HG03520 (cell line): Measurements from ENCODE around the gene ARHGEF33.
A peak's percentile ranks its signal among the peaks of the same experiment; 100 is the strongest.

Experiments
- ATAC-seq: cut with Tn5 transposase; IDR thresholded peaks from one replicate; pipeline ENCODE4 v1.9.1; 2021; ENCODE audit warnings: mild to moderate bottlenecking, moderate library complexity; ENCODE audit not compliant: unreplicated experiment

ARHGEF33 gene

DNA sequence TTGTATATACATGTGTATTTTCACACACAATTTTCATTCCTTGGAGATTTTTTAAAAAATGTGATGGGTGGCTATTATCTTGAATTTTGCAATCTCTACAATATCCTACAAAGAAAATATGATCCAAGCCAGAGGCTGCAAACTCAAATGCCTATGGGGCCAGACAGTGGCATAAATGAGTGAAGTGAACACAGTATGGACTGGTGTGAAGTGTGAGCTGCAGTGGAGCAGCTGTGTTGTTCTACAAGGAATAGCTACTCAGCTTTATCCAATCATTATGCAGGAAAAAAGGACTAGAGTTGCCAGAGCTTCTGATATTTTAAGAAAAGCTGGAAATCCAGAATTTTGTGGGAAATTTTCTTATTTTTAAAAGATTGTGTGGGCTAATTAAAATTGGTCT, 62.1 kb downstream of the ARHGEF33 start:
- ATAC-seq: no peak

DNA sequence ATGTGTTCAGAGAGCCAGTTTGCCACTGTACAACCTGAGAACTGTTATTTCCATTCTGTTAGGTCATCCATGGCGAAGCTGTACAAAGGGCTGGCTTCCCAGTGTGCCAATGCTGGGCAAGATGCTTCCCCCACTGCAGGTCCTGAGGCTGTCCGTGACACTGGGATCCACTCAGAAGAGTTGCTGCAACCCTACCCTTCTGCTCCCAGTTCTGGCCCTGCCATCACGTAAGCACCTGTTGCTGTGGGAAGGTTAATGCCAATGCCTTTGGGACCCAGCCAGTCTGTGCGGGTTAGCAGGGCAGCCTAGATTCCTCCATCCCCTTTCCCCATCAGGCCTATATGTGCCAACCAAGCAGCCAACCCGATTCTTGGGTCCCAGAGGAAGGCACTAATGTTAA, 68.3 kb downstream of the ARHGEF33 start:
- no peak for ATAC-seq

DNA sequence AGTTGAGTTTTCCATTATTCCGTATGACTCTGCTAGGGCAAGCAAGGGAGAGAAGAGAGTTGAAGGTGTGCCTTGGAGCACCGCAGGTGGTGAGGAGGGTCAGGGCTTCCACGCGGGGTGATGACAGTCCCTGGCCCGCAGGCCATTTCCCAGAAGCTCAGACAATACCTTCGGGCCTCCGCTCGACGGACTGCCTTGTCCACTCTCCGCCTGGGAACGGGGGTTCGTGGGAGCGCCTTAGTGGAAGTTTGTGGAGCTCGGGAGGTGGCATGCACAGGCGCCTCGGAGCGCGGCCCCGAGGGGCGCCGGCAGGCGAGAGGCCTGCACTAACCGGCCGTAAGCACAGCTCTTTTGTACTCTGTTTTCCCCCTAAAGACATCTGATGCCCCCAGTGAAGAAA, 69.8 kb downstream of the ARHGEF33 start:
- ATAC-seq: no peak

DNA sequence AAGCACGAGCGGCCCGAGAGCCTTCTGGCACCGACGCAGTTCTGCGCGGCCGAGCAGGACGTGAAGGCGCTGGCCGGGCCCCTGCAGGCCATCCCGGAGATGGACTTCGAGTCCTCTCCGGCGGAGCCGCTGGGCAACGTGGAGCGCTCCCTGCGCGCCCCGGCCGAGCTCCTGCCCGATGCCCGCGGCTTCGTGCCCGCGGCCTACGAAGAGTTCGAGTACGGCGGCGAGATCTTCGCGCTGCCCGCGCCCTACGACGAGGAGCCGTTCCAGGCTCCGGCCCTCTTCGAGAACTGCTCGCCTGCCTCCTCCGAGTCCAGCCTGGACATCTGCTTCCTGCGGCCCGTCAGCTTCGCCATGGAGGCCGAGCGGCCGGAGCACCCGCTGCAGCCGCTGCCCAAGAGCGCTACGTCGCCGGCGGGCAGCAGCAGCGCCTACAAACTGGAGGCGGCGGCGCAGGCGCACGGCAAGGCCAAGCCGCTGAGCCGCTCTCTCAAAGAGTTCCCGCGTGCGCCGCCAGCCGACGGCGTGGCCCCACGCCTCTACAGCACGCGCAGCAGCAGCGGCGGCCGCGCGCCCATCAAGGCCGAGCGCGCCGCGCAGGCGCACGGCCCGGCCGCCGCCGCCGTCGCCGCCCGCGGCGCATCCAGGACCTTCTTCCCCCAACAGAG, 70.4 kb downstream of the ARHGEF33 start:
- peak; percentile 51 for ATAC-seq

DNA sequence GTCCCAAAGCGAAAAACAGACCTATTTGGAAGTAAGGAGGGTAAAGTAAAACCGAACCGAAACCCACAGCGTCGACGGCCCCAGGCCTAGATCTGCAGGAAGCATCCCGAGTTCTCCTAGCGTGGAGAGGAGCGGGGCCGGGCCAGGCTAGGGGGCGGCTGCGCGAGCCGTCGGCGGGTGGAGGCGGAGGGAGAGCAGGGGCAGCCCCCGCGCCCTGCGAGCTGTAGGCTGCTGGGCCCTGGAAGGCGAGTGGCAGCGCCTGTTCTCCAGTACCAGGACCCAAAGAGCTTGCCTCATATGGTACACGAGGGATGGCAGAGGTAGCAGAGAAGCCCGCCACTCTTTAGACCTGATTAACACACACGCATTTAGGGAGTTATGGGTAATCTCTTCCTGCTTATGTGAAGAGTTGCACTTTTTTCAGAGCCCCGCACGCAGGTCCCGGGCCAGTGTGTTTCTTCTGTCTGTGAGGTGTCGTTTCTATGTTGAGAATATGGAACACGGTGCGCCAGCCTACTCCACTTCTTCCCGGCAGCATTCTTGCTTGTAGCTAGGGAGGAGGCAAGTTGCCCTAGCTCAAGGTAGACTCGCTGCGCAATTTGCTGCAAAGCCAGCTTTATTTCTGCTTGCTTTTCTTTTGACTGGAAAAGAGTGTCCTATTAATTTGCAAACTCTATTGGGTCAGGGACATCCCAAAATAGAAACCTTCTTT, 71.1 kb downstream of the ARHGEF33 start:
- no peak for ATAC-seq

DNA sequence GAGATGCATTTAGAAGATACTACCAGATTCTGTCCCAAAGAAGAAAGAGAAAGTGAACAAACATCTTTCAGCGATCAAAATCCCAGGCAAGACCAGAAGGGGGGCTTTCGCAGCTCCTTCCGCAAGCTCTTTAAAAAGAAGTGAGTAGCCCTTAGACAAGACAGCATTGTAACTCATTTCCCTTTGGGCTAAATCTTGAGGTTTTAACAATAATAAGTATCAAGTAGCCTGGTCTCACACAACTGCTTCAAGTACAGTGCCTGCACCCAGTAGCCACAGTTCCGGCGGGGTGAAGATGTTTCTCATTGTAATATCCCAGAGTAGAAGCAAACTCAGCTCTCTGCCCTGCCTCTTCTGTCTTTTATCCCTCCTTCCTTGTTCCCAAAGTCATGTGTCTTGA, 76.3 kb downstream of the ARHGEF33 start:
- ATAC-seq: no peak

DNA sequence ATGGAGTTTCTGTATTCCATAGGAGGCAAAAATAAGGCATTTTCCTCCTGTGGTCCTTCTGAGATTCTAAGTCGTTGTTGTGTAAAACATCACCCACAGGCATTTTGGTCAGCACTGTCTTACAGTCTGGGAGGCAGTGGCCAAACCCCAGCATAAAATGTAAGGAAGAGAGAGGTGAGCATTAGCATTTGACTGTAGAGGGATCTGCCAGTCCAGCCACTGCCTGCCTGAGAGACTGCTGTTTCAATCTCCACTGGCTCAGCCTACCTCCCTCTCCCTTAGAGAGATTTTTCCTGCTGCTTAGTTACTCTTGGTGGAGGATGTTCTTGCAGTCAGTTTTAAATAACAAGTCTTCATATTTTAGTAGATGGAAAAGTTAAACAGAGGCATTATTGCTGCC, 77.0 kb downstream of the ARHGEF33 start:
- ATAC-seq: no peak

DNA sequence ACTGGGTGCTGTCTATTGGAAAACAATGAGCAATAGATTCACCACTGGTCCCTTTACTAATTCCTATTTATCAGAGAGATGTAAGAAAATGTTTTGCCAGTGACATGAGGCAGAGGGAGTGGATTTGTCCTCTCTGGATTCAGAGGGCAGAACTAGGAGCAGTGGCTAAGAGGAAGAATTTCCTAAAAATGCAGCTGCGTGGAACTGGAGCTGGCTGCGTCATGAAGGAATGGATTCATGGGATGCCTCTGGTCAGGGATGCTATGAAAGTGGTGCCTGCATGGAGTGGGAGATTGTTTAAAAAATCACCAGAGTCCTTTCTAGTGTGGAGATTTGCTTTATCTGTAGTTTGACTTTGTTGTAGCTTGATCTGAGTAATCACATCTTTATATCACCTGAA, 78.3 kb downstream of the ARHGEF33 start:
- no peak for ATAC-seq

DNA sequence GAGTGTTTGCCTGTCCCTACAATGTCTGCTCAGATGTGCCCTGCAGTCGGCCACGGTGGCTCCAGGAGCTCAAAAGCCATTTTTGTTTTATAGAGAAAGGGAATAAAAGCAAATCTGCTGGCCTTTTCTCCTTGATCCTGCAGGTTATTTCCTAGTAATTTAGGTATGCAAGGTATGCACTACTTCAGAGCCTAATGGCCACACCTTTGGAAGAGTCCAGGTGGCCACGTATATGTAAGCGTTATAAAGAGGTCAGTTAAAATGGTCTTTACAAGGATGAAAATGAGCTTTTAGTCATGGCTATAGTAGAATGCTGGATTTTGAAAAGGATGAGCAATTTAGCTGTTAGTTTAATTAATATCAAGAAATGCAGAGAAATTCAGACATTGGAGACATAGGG, 81.7 kb downstream of the ARHGEF33 start:
- ATAC-seq: no peak

DNA sequence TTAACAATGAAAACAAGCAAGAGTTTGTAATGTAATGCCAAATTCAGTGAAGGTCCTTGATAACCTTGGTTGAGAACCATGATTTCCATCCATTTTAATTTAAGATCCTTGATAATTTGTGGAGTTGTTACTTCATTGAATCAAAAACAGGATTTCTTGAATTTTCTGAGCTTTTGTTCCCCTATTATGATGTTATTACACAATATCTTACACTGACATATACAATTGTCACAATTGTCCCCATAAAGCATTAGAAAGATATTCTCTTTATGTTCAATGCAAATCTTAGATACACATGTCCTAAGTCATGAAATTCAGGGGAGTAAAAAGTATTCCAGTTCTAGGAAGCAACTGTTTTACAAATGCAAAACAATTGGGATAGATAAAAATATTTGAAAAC, 83.6 kb downstream of the ARHGEF33 start:
- ATAC-seq: no peak

DNA sequence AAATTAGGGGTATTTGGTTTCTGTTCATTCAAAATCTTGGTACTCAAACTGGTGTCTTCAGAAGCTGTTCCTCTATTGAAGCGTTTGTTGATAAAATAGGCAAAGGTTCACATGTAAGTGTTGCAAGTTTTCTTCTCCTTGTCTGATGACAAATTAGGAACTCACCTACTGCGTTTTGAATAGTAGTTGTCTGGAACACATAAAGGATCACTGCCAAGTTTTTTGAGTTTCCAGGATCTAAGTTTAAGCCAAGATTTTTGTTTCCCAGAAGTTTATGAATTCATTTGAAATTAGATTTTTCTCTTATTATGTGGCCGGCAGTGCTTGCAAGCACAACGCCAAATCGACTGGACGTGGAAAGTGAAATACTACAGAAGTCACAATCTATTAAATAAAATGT, 85.4 kb downstream of the ARHGEF33 start:
- ATAC-seq: no peak

DNA sequence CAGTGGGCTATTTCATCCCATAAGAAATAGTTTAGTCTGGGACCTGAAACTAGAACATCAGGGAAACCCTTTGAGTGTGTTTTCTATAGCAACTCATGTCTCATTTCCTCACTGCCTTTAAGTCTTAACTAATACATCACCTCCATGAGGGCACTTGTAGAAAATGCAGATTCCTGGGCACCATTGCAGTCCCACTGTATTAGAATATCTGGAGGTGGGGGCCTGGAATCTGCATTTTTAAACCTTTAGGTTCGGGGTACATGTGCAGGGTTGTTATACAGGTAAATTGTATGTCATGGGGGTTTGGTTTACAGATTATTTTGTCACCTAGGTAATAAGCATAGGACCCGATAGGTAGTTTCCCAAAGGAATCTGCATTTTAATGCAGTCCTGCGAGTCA, 87.4 kb downstream of the ARHGEF33 start:
- ATAC-seq: no peak

DNA sequence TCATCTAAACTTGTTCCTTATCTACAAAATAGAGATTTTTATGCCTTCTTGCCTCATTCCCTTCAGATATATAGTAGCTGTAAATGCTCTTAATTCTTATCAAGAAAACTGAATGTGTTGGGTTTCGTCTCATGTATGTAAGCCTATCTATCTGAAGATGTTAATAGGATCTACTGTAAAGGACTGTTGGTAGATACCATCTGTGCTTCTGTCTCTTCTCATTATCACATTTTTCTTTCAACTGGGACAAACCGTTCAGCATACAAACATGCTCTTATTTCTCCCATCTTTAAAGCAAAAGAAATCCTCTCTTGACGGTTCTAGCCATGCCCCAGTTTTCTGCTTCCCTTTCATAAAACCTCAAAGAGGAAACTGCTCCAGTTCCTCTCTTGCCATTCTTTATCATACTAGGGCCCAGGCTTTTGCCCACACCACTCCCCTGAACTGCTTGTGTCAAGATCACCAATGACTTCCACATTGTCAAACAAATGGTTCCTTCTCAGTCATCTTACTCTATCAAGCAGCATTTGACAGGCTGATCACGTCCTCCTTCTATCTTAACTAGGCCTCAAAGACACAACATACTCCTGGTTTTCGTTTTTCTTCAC, 88.7 kb downstream of the ARHGEF33 start:
- no peak for ATAC-seq

DNA sequence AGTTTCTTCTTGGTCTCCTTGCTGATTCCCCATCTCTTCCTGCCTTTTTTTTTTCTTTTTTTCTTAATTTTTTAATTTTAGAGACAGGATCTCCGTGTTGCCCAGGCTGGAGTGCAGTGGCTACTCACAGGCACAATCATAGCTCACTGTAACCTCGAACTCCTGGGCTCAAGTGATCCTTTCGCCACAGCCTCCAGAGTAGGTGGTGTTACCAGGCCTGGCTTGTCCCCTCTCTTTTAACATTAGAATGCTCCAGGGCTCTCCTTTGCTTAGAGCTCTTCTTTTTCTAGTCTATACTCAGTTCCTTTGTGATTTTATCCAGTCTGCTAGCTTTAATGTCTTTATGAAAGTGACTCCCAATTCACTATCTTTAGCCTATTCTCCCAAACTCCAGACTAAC, 89.2 kb downstream of the ARHGEF33 start:
- ATAC-seq: no peak

DNA sequence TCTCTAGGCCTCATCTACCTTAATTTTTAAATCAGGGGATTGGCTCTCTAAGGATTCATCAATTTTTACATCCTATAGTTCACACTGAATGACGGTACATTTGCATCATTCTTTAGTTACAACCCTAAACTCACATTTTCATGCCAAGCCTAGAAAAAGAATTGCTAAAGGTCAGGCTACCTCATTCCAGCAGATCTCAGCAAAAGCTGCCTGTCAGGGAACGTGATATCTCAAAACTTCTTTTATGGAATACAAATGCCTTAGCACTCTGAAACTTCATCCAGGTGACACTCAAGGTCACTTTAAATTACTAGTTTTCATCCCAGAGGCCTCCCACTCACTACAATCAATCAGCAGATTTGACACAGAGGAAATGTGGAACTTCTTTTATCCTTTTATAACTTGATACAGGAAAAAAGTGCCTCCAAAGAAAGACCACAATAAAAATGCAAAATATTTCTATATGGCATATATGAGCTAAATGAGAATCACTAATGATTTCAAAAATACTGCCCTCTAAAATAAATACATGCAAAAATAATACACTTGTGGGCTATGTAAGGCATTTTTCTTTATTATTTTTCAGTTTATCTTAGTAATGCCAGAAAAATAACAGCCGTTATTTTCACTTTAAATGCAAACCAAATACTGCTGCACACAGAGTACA, 91.5 kb downstream of the ARHGEF33 start:
- no peak for ATAC-seq

DNA sequence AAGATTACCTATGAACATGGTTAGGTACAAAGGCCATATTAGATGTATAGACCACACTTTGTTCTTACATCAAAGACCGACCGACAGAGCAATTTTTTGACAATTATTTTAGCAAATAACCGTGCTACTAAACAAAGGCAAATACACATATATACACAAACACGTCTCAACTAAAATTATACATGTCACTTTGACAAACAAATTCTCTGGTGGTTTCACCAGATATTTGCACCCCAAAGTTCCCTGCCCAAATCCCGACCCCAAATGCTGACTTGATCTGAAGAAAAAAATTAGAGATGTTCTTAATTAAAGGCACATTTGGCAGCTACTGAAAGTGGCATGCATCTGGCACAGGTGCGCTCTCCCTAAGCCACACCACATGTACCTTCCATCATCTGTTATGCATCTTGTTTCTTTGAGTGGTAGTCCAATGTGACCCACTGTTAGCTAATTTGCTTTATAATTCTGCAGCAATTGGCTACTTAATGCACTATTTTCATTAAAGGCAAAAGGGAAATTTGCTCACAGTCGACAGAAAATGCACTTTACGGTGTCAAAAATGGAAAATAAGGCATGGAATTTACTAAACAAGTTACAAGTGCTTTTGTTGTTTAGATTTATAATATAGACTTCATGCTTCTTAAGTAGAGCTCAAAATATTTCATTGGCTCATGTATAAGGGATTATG, 92.1 kb downstream of the ARHGEF33 start:
- no peak for ATAC-seq

DNA sequence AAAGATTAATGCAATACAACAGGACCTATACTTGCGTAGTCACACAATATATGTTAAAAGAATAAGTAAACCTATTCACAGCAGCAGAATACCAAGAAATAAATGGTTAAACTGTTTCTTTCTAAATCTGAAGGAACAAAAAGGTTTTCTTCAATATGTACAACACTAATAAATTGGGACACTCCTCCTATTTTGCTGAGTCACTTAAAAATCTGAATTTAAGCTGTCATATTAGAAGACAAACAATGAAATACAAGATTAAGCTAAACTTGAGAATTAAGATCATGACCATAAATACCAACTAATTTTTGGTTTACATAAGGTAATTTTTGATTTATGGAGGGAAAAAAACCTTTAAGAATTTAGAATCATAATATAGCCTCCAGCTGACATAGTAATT, 92.8 kb downstream of the ARHGEF33 start:
- ATAC-seq: no peak

DNA sequence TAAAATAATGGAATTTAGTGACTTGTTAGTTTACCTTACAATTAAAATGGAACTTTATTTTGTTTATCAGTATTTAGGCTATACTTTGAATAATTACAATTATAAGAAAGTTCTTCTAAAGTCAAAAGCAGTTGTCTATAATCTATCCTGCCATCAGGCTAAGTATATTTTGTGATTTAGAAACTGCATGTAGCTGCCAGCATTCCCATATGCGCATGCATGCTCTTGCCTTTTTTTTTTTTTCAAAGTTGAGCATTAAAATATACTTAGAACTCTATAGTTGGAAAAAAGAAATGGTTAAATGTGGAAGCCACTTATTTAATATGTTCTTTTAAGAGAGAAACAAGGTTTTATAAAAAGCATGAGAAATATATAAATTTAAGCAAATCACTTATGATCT, 99.0 kb downstream of the ARHGEF33 start:
- no peak for ATAC-seq

DNA sequence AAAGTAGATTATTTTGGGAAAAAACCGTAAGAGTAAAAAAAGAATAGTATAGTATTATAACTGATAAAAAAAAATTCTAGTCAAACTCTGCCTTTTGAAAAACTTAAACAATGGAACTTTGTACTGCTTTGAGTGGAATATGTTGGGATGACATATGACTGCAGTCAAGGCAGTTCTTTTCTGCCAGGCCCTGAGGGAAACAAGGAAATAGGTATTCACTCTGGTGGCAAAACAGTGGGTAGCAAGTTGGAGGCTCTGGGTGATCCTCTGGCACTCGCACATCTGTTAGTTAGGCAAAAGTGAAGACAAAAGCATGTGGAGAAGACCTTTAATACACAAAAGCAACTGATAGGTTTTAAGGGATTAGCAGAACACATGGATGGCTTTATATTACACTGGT, 102.2 kb downstream of the ARHGEF33 start:
- no peak for ATAC-seq

DNA sequence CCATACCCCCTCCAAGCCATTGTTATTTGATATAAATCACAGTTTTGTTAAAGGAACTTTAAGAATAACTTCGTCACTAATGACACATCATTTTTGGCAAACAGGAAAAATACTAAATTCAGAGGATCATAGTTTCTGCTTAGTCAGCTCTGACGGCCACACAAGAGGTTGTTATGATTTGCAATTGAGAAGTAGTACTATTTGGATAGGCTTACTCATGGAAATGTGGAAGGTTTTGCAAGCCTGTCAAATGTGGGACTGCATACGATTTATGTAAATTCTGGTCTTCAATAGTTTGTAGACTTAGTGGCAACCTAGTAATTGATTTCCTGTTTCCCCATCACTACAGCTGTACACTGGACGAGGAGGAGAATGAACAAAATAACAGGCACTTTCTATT, 108.1 kb downstream of the ARHGEF33 start:
- no peak for ATAC-seq

DNA sequence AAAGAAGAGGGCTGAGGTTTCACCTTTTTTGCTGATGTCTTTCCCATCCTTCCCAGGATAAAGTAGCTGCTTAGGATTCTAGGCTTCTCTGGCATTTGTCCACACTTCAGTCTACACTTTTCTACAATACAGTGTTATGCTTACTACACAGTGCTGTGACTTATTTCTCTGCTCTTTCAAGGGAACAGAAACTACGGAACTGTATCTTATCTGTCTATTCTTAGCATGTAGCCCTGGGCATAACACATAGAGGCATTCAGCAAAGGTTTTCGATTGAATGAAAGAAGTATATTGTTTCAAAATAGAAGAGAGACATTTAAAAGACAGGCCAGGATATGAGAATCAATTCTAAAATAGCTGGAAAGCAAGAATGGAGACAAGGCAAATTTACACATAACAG, 110.9 kb downstream of the ARHGEF33 start:
- ATAC-seq: no peak
